Fibroblast of the aortic adventitia (primary cell): Measurements from ENCODE around the gene IL13RA2. TPM values are rescaled to one million over a fixed set of nuclear protein-coding genes. Genes with fewer than 3 reads are reported as not detected.

Experiments used
- DNase-seq: peaks from one replicate; pipeline ENCODE4 v3.0.0-alpha.2; 2010; ENCODE audit warnings: low read depth
- H3K4me3 ChIP-seq: 2 replicates; pipeline ENCODE4 v1.5.1; 2011; ENCODE audit warnings: low read depth, mild to moderate bottlenecking, control low read depth, low read length, moderate library complexity
- CTCF ChIP-seq: IDR thresholded peaks from 2 replicates; pipeline ENCODE4 v1.5.1; 2011; ENCODE audit warnings: mild to moderate bottlenecking, low read length, control low read depth, inconsistent platforms; ENCODE audit not compliant: insufficient read depth
- small RNA-seq: library from RNA; depleted of rRNA; stranded (forward); fragments of <200 nt; gene quantifications from one replicate; pipeline ENCODE3, GENCODE V24; 2012
- total RNA-seq: library from RNA; depleted of rRNA; stranded (reverse); fragments of >200 nt; gene quantifications from 2 replicates; pipeline ENCODE4 v1.2.3, GENCODE V29; 2012; ENCODE audit warnings: low replicate concordance

The IL13RA2 gene
- total RNA-seq, 1 donor = 213 TPM

DNA sequence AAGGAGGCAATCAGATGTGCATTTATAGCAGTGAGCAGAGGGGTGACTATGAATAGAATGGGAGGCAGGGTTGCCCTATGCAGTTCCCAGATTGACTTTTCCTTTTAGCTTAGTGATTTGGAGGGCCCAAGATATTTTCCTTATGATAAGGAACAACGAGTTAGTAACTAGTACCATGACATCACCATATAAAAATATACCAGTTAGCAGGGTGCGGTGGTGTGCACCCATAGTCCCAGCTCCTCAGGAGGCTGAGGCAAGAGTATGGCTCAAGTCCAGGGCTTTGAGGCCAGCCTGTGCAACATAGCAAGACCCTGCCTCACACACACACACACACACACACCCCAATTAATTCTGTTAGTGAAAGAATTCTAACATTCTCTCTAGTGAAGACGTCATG is 53.0 kb downstream of the IL13RA2 start:
- DNase-seq = peak; percentile 47
- TF ChIP-seq CTCF = no peak
- no peak overlapping the region for H3K4me3 ChIP-seq

GRCh38 chrX:114962209-114962608 is 55.2 kb downstream of the IL13RA2 start:
- no peak overlapping the region for H3K4me3 ChIP-seq
- TF ChIP-seq CTCF = no peak
- DNase-seq = peak; percentile 5

- peak; percentile 55 for DNase-seq
- peak; percentile 52 for TF ChIP-seq CTCF
- H3K4me3 ChIP-seq = no peak overlapping the region
Measured at GRCh38 chrX:114959729-114960128, 57.7 kb downstream of the IL13RA2 start.

Small RNA genes within 50 kb of the gene (small RNA-seq; reads per million reads assigned to genes)
- gene RNU6-648P = not detected

Other genes starting within 250 kb of the IL13RA2 start
- gene RBMXL3, start 171.8 kb upstream of the IL13RA2 start, total RNA-seq = not detected in 2 replicates
- 3.5 and 11.1 TPM in 2 replicates for gene LRCH2, start 216.5 kb upstream of the IL13RA2 start, total RNA-seq